H9 (cell line): ENCODE measurements around the gene CRHR1. TPM values are rescaled to one million over a fixed set of nuclear protein-coding genes. Genes with fewer than 3 reads are reported as not detected.

ENCODE experiments used
- DNase-seq: peaks from one replicate; pipeline ENCODE4 v3.0.0-alpha.2; 2017
- H2AFZ ChIP-seq: one replicate; pipeline ENCODE4 v1.6.1; 2013; ENCODE audit warnings: mild to moderate bottlenecking, low read length, control low read depth, moderate library complexity
- H2AK5ac ChIP-seq: 2 replicates; pipeline ENCODE4 v1.6.1; 2013; ENCODE audit warnings: low read length, control low read depth, mixed read lengths; ENCODE audit not compliant: insufficient read length
- H2BK120ac ChIP-seq: one replicate; pipeline ENCODE4 v1.6.1; 2013; ENCODE audit warnings: low read depth, mild to moderate bottlenecking, low read length, control low read depth, inconsistent platforms; ENCODE audit not compliant: poor library complexity, severe bottlenecking
- H2BK12ac ChIP-seq: 2 replicates; pipeline ENCODE4 v1.6.1; 2013; ENCODE audit warnings: low read length, control low read depth, mixed read lengths, low read depth; ENCODE audit not compliant: insufficient read length
- H2BK15ac ChIP-seq: 2 replicates; pipeline ENCODE4 v1.6.1; 2013; ENCODE audit warnings: low read depth, low read length, control low read depth
- H2BK20ac ChIP-seq: one replicate; pipeline ENCODE4 v1.6.1; 2013; ENCODE audit warnings: low read depth, mild to moderate bottlenecking, low read length, control low read depth, inconsistent platforms; ENCODE audit not compliant: poor library complexity, severe bottlenecking
- H2BK5ac ChIP-seq: 2 replicates; pipeline ENCODE4 v1.6.1; 2013; ENCODE audit warnings: low read length, control low read depth, mixed read lengths; ENCODE audit not compliant: insufficient read length
- H3K14ac ChIP-seq: 2 replicates; pipeline ENCODE4 v1.6.1; 2013; ENCODE audit warnings: low read length, control low read depth; ENCODE audit not compliant: insufficient read depth
- H3K18ac ChIP-seq: 2 replicates; pipeline ENCODE4 v1.6.1; 2013; ENCODE audit warnings: low read depth, mild to moderate bottlenecking, mixed read lengths, low read length, control low read depth; ENCODE audit not compliant: insufficient read length
- H3K23ac ChIP-seq: 2 replicates; pipeline ENCODE4 v1.6.1; 2013; ENCODE audit warnings: low read length, control low read depth, mixed read lengths, low read depth; ENCODE audit not compliant: insufficient read length
- H3K23me2 ChIP-seq: 2 replicates; pipeline ENCODE4 v1.6.1; 2013; ENCODE audit warnings: low read depth, mild to moderate bottlenecking, mixed read lengths, low read length, control low read depth; ENCODE audit not compliant: insufficient read length, poor library complexity, severe bottlenecking
- H3K27ac ChIP-seq: 2 replicates; pipeline ENCODE4 v1.5.1; 2013; ENCODE audit warnings: low read length, control low read depth, mixed read lengths, low read depth; ENCODE audit not compliant: insufficient read length
- H3K27me3 ChIP-seq: 2 replicates; pipeline ENCODE4 v1.6.1; 2013; ENCODE audit warnings: low read length, control low read depth, inconsistent platforms; ENCODE audit not compliant: insufficient read depth
- H3K4ac ChIP-seq: 2 replicates; pipeline ENCODE4 v1.6.1; 2013; ENCODE audit warnings: low read depth, mild to moderate bottlenecking, control low read depth, inconsistent platforms, low read length, moderate library complexity
- H3K4me1 ChIP-seq: 2 replicates; pipeline ENCODE4 v1.6.1; 2013; ENCODE audit warnings: low read length, control low read depth, inconsistent platforms; ENCODE audit not compliant: insufficient read depth
- H3K4me2 ChIP-seq: 2 replicates; pipeline ENCODE4 v1.6.1; 2013; ENCODE audit warnings: low read length, control low read depth, mixed read lengths; ENCODE audit not compliant: insufficient read length, insufficient read depth
- H3K56ac ChIP-seq: 2 replicates; pipeline ENCODE4 v1.6.1; 2013; ENCODE audit warnings: low read depth, mild to moderate bottlenecking, mixed read lengths, low read length, control low read depth; ENCODE audit not compliant: insufficient read length
- H3K79me1 ChIP-seq: 2 replicates; pipeline ENCODE4 v1.6.1; 2013; ENCODE audit warnings: low read depth, mild to moderate bottlenecking, moderate library complexity, low read length, control low read depth, inconsistent platforms; ENCODE audit not compliant: insufficient read depth, poor library complexity, severe bottlenecking
- H3K79me2 ChIP-seq: 2 replicates; pipeline ENCODE4 v1.6.1; 2013; ENCODE audit warnings: low read length, control low read depth, inconsistent platforms; ENCODE audit not compliant: insufficient read depth
- H3K9ac ChIP-seq: 2 replicates; pipeline ENCODE4 v1.6.1; 2013; ENCODE audit warnings: low read length, control low read depth, mixed read lengths; ENCODE audit not compliant: insufficient read length; ENCODE audit errors: extremely low read depth
- H3K9me3 ChIP-seq: one replicate; pipeline ENCODE4 v1.6.1; 2013; ENCODE audit warnings: low read depth, low read length, inconsistent platforms; ENCODE audit not compliant: control insufficient read depth
- H3T11ph ChIP-seq: one replicate; pipeline ENCODE4 v1.6.1; 2013; ENCODE audit warnings: mild to moderate bottlenecking, low read length, control low read depth, inconsistent platforms
- H4K20me1 ChIP-seq: one replicate; pipeline ENCODE4 v1.6.1; 2013; ENCODE audit not compliant: control insufficient read depth, insufficient read length, insufficient read depth
- H4K5ac ChIP-seq: 2 replicates; pipeline ENCODE4 v1.6.1; 2013; ENCODE audit warnings: low read depth, mild to moderate bottlenecking, mixed read lengths, low read length, control low read depth; ENCODE audit not compliant: insufficient read length
- H4K8ac ChIP-seq: replicated peaks from 2 replicates; pipeline ENCODE4 v1.6.1; 2013; ENCODE audit warnings: low read length, control low read depth, mixed read lengths, low read depth; ENCODE audit not compliant: insufficient read length
- H4K91ac ChIP-seq: 2 replicates; pipeline ENCODE4 v1.6.1; 2013; ENCODE audit warnings: low read depth, mild to moderate bottlenecking, moderate library complexity, mixed read lengths, low read length, control low read depth; ENCODE audit not compliant: insufficient read length
- H3K27ac Mint-ChIP-seq, 3 experiments: 2 replicates in 2 of 3; 3 replicates in 1 of 3; pipeline ENCODE4 v1.8.0; 2020 to 2021; ENCODE audit warnings: mixed read lengths in 3 of 3, mild to moderate bottlenecking in 1 of 3, moderate library complexity in 1 of 3
- H3K27me3 Mint-ChIP-seq: 2 replicates; pipeline ENCODE4 v1.8.0; 2021; ENCODE audit warnings: low read depth, mild to moderate bottlenecking, moderate library complexity, mixed read lengths
- H3K36me3 Mint-ChIP-seq, 3 experiments: 2 replicates in 2 of 3; 3 replicates in 1 of 3; pipeline ENCODE4 v1.8.0; 2020 to 2021; ENCODE audit warnings: low read depth in 3 of 3, mixed read lengths in 3 of 3; ENCODE audit not compliant: insufficient read depth in 1 of 3
- H3K4me1 Mint-ChIP-seq, 2 experiments: 2 replicates each; pipeline ENCODE4 v1.8.0; 2020; ENCODE audit warnings: mixed read lengths in 2 of 2
- H3K4me3 Mint-ChIP-seq, 2 experiments: 2 replicates in 1 of 2; 3 replicates in 1 of 2; pipeline ENCODE4 v1.8.0; 2020 to 2021; ENCODE audit warnings: mild to moderate bottlenecking in 2 of 2, mixed read lengths in 2 of 2, moderate library complexity in 1 of 2
- H3K9me3 Mint-ChIP-seq, 2 experiments: 2 replicates in 1 of 2; 3 replicates in 1 of 2; pipeline ENCODE4 v1.8.0; 2020; ENCODE audit warnings: mild to moderate bottlenecking in 2 of 2, mixed read lengths in 2 of 2, moderate library complexity in 1 of 2
- CTCF ChIP-seq: fragments of 200-600 bp; sonication (generic); conservative IDR thresholded peaks from 3 replicates; pipeline ENCODE4 v1.8.0; 2021; ENCODE audit warnings: antibody characterized with exemption, mild to moderate bottlenecking
- WGBS: extraction: QIAGEN DNeasy Blood & Tissue Kit; methylation state at CpG from one replicate; pipeline ENCODE4 v1.1.7; 2013; ENCODE audit warnings: missing lambda C conversion rate, low lambda C conversion rate, mixed read lengths; ENCODE audit not compliant: insufficient read length; ENCODE audit errors: extremely low coverage; 5-methylcytosine and 5-hydroxymethylcytosine counted together
- total RNA-seq: library from RNA; stranded (reverse); gene quantifications from 2 replicates; pipeline ENCODE4 v1.2.1, GENCODE V29; 2021

Gene CRHR1
- total RNA-seq, 1 experiment from 2014 or later = 0.52 TPM

- Histone ChIP-seq H2AFZ (no peak overlapping the region), H2AK5ac (no peak overlapping the region), H3K9ac (no peak overlapping the region), H3T11ph (no peak overlapping the region), H3K4ac (no peak overlapping the region), H2BK12ac (no peak overlapping the region), H2BK15ac (no peak overlapping the region), H2BK20ac (no peak overlapping the region), H2BK120ac (no peak overlapping the region), H3K4me2 (no peak overlapping the region), H2BK5ac (no peak overlapping the region), H4K91ac (no peak overlapping the region), H3K14ac (no peak overlapping the region), H3K9me3 (no peaks in the 10 kb centered on the region), H3K23ac (no peak overlapping the region), H3K79me2 (no peaks in the 10 kb centered on the region), H3K4me1 (no peaks in the 10 kb centered on the region), H3K27ac (no peak overlapping the region), H3K27me3 (no peaks in the 10 kb centered on the region), H3K56ac (no peak overlapping the region), H3K23me2 (no peaks in the 10 kb centered on the region), H3K79me1 (no peaks in the 10 kb centered on the region), H4K8ac (no peak overlapping the region), H3K18ac (no peak overlapping the region), H4K5ac (no peak overlapping the region), H4K20me1 (no peaks in the 10 kb centered on the region)
- DNase-seq = no peak
- no peak overlapping the region for H3K4me3 Mint-ChIP-seq
- H3K9me3 Mint-ChIP-seq = no peaks in the 10 kb centered on the region
- H3K4me1 Mint-ChIP-seq = peaks cover 11 to 16% of the 10 kb centered on the region in 2 experiments
- WGBS = no CpG with 5 or more reads among the region's 5 CpGs
- H3K27ac Mint-ChIP-seq = no peak overlapping the region; a peak in 1 of 7 replicates
- peaks cover 2% of the 10 kb centered on the region; the same call in 1 of the 2 replicates for H3K27me3 Mint-ChIP-seq
- no peaks in the 10 kb centered on the region for H3K36me3 Mint-ChIP-seq
- TF ChIP-seq CTCF = no peak
These were observed 87.6 kb downstream of the CRHR1 start for GRCh38 chr17:45871718-45872117.
